HL-60 (cell line): Measurements from ENCODE around the gene PRSS56.

Source experiments
- DNase-seq, 2 experiments: peaks; one replicate each; pipeline ENCODE4 v3.0.0-alpha.2; 2010 to 2020; ENCODE audit warnings: low read depth in 1 of 2, low spot score in 1 of 2
- H3K27ac ChIP-seq: fragments of 250-450 bp; sonication (Bioruptor Pico); replicated peaks from 2 replicates; pipeline ENCODE4 v1.5.1; 2020; ENCODE audit warnings: mild to moderate bottlenecking, moderate library complexity
- H3K27me3 ChIP-seq: fragments of 250-450 bp; sonication (Bioruptor Pico); 2 replicates; pipeline ENCODE4 v1.5.1; 2021; ENCODE audit warnings: mild to moderate bottlenecking, moderate library complexity; ENCODE audit not compliant: insufficient read depth, poor library complexity, severe bottlenecking
- H3K4me3 ChIP-seq: replicated peaks from 2 replicates; pipeline ENCODE4 v1.5.1; 2011; ENCODE audit warnings: mild to moderate bottlenecking, control low read depth, low read length; ENCODE audit not compliant: insufficient read depth
- CTCF ChIP-seq: IDR thresholded peaks from one replicate; pipeline ENCODE4 v1.5.1; 2011; ENCODE audit warnings: low read length, control low read depth, inconsistent platforms; ENCODE audit not compliant: insufficient read depth
- GABPA ChIP-seq: IDR thresholded peaks from 2 replicates; pipeline ENCODE4 v1.6.1; 2012; ENCODE audit warnings: low read depth
- POLR2AphosphoS5 ChIP-seq: IDR thresholded peaks from 2 replicates; pipeline ENCODE4 v1.6.1; 2012; ENCODE audit warnings: low read depth
- REST ChIP-seq: IDR thresholded peaks from 2 replicates; pipeline ENCODE4 v1.6.1; 2012; ENCODE audit warnings: low read depth; ENCODE audit not compliant: insufficient replicate concordance
- SPI1 ChIP-seq: IDR thresholded peaks from 2 replicates; pipeline ENCODE4 v1.6.1; 2012; ENCODE audit warnings: low read depth, mild to moderate bottlenecking, borderline replicate concordance

Gene PRSS56

DNA sequence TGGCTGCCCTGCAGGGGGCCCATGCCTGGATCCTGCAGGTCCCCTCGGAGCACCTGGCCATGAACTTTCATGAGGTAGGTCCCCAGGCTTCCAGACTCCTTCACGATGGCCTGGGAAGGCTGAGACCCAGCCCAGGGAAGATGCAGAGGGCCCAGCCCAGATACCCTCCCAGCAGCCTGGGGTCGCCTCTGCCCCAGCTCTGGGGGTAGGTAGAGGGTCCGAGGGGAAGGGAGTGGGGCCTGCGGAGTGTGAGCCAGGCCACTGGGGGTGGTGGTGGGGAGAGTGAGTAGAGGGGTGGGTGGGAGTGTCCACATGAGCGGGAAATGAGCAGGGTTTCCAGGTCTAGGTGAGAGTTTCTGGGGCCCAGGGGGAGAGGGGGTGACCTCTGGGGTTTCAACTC is 4.6 kb downstream of the PRSS56 start:
- DNase-seq, result no peak
- H3K27ac ChIP-seq, result no peak overlapping the region
- peaks cover 25% of the 10 kb centered on the region for H3K27me3 ChIP-seq
- H3K4me3 ChIP-seq, result no peak overlapping the region
- TF ChIP-seq REST (no peak), GABPA (no peak), SPI1 (no peak), CTCF (no peak), POLR2AphosphoS5 (no peak)

- Histone ChIP-seq H3K4me3 (no peak overlapping the region), H3K27ac (no peak overlapping the region), H3K27me3 (peaks cover 25% of the 10 kb centered on the region)
- TF ChIP-seq GABPA (no peak), REST (no peak), POLR2AphosphoS5 (no peak), SPI1 (no peak), CTCF (no peak)
- DNase-seq, result no peak
Measured at GRCh38 chr2:232525199-232525598, 5.0 kb downstream of the PRSS56 start.

GRCh38 chr2:232525791-232526371 is 5.7 kb downstream of the PRSS56 start, which contains the start of gene CHRND:
TSS of gene CHRND (plus strand) at chr2:232526160. CDS start at chr2:232526216, 56 bp downstream.
- TF ChIP-seq SPI1, result no peak
- no peak for TF ChIP-seq REST
- TF ChIP-seq GABPA, result no peak
- TF ChIP-seq CTCF, result no peak
- TF ChIP-seq POLR2AphosphoS5, result no peak
- no peak for DNase-seq
- Histone ChIP-seq H3K4me3 (no peak within 1 kb of the TSS), H3K27ac (no peak within 1 kb of the TSS), H3K27me3 (peaks cover 25% of the 10 kb centered on the region)
